Thyroid gland (tissue), 4 donors: ENCODE measurements around the gene NDUFV2.
"Not testable (repeated sequence)": the region's sequence is repeated elsewhere in the genome, so short reads cannot be mapped to it uniquely, and the experiment has no call there.

Experiments
- CTCF ChIP-seq, 6 experiments: fragments of 200-600 bp in 3 of 6; fragments of 450-650 bp in 3 of 6; sonication (generic) in 3 of 6; IDR thresholded peaks; one replicate each; pipeline ENCODE4 v1.5.1; 2016 to 2019; ENCODE audit warnings: antibody characterized with exemption in 6 of 6, mild to moderate bottlenecking in 2 of 6, inconsistent platforms in 1 of 6, moderate library complexity in 1 of 6
- POLR2A ChIP-seq, 2 donors: fragments of 450-650 bp; IDR thresholded peaks; one replicate each; pipeline ENCODE4 v1.6.1; 2017; ENCODE audit warnings: antibody characterized with exemption in 2 of 2, mild to moderate bottlenecking in 2 of 2, moderate library complexity in 1 of 2

- not testable (repeated sequence) for TF ChIP-seq CTCF, POLR2A (IDR thresholded peaks at IDR 0.05)
These were observed 60.2 kb downstream of the NDUFV2 start for GRCh38 chr18:9162663-9163062.
